ENCODE measurements around the gene DNAL1. TPM values are rescaled to one million over a fixed set of nuclear protein-coding genes. Genes with fewer than 3 reads are reported as not detected.
A peak's percentile ranks its signal among the peaks of the same experiment; 100 is the strongest.

The DNAL1 gene
- total RNA-seq (ENCODE audit: unreplicated experiment), result 13.1 TPM
- long read RNA-seq, full-length matches to known transcripts, result 3 of 5 reads
- long read RNA-seq, partial matches to known transcripts, result 1 of 5 reads
- long read RNA-seq, other reads (novel, unspliced or antisense), result 1 of 5 reads

- H3K27ac Mint-ChIP-seq (ENCODE audit: unreplicated experiment), result peak within 1 kb of the TSS; percentile 98
- H3K9me3 Mint-ChIP-seq (ENCODE audit: unreplicated experiment), result no peaks in the 10 kb centered on the region
- peak within 1 kb of the TSS; percentile 100 for H3K4me3 Mint-ChIP-seq (ENCODE audit: unreplicated experiment)
- TF ChIP-seq, protein P1, sequence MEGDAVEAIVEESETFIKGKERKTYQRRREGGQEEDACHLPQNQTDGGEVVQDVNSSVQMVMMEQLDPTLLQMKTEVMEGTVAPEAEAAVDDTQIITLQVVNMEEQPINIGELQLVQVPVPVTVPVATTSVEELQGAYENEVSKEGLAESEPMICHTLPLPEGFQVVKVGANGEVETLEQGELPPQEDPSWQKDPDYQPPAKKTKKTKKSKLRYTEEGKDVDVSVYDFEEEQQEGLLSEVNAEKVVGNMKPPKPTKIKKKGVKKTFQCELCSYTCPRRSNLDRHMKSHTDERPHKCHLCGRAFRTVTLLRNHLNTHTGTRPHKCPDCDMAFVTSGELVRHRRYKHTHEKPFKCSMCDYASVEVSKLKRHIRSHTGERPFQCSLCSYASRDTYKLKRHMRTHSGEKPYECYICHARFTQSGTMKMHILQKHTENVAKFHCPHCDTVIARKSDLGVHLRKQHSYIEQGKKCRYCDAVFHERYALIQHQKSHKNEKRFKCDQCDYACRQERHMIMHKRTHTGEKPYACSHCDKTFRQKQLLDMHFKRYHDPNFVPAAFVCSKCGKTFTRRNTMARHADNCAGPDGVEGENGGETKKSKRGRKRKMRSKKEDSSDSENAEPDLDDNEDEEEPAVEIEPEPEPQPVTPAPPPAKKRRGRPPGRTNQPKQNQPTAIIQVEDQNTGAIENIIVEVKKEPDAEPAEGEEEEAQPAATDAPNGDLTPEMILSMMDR (IDR thresholded peaks at IDR 0.05; ENCODE audit: unreplicated experiment), result no peak
- DNase-seq (ENCODE audit: low spot score), result peak; percentile 96
- H3K27me3 Mint-ChIP-seq (ENCODE audit: unreplicated experiment), result peaks cover 4% of the 10 kb centered on the region
- no peaks in the 10 kb centered on the region for H3K36me3 Mint-ChIP-seq (ENCODE audit: low read depth, unreplicated experiment)
- H3K4me1 Mint-ChIP-seq (ENCODE audit: unreplicated experiment), result peaks cover 14% of the 10 kb centered on the region
Observed at GRCh38 chr14:73644531-73645247, at the start of gene DNAL1. TSS of gene DNAL1 (plus strand) at chr14:73644986. CDS start at chr14:73645040, 54 bp downstream.

DNA sequence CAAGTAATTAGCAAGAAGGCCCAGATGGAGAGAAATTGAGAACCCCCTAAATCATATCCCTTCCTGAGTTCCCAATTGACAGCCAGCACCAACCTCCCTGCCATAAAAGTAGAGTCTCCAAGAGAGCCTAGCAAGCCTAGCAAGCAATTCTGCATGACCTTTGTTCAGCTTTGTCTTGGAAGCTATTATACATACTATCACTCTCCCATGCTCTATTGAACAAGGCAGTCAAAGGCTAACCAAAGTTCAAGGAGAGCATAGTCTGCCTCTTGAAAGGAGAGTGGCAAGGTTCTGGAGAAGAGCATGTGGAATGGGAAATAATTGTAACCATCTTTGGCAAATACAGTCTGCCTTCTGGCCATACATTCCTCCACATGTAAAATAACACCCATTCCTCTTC lies 45.3 kb upstream of the DNAL1 start:
- Mint-ChIP-seq H3K9me3 (ENCODE audit: unreplicated experiment) (no peaks in the 10 kb centered on the region), H3K4me3 (ENCODE audit: unreplicated experiment) (no peak overlapping the region), H3K27ac (ENCODE audit: unreplicated experiment) (no peak overlapping the region)

DNA sequence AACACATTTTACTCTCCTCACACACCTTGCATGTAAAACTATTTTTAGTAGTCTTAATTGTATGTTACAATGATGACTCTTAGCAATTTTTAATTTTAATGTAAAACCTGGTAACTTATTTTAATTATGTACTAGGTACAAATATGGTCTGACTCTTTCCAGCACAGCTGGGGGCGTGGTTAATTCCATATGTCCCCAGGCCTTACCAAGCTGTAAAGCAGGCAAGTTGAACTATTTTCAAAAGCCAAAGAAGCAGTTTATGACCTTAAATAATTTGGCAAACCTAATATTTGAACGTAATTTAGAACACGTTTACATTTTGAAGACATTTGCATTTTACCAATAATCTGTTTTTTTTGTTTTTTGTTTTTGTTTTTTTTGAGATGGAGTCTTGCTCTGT lies 41.8 kb upstream of the DNAL1 start:
- TF ChIP-seq, protein P1 (IDR thresholded peaks at IDR 0.05; ENCODE audit: unreplicated experiment), result no peak
- no peak for DNase-seq (ENCODE audit: low spot score)
- Mint-ChIP-seq H3K9me3 (ENCODE audit: unreplicated experiment) (no peaks in the 10 kb centered on the region), H3K27me3 (ENCODE audit: unreplicated experiment) (peaks cover 1% of the 10 kb centered on the region), H3K36me3 (ENCODE audit: low read depth, unreplicated experiment) (peaks cover 6% of the 10 kb centered on the region), H3K27ac (ENCODE audit: unreplicated experiment) (no peak overlapping the region), H3K4me1 (ENCODE audit: unreplicated experiment) (no peaks in the 10 kb centered on the region), H3K4me3 (ENCODE audit: unreplicated experiment) (no peak overlapping the region)

More for the DNA sequence above, 45.3 kb upstream of the DNAL1 start:
- H3K4me1 Mint-ChIP-seq (ENCODE audit: unreplicated experiment), result no peaks in the 10 kb centered on the region
- no peaks in the 10 kb centered on the region for H3K36me3 Mint-ChIP-seq (ENCODE audit: low read depth, unreplicated experiment)
- DNase-seq (ENCODE audit: low spot score), result no peak
- TF ChIP-seq, protein P1 (IDR thresholded peaks at IDR 0.05; ENCODE audit: unreplicated experiment), result no peak
- peaks cover 1% of the 10 kb centered on the region for H3K27me3 Mint-ChIP-seq (ENCODE audit: unreplicated experiment)

GRCh38 chr14:73606271-73606670 lies 38.5 kb upstream of the DNAL1 start:
- Mint-ChIP-seq H3K36me3 (ENCODE audit: low read depth, unreplicated experiment) (peaks cover 6% of the 10 kb centered on the region), H3K27ac (ENCODE audit: unreplicated experiment) (no peak overlapping the region), H3K9me3 (ENCODE audit: unreplicated experiment) (no peaks in the 10 kb centered on the region), H3K4me3 (ENCODE audit: unreplicated experiment) (no peak overlapping the region), H3K27me3 (ENCODE audit: unreplicated experiment) (peaks cover 1% of the 10 kb centered on the region), H3K4me1 (ENCODE audit: unreplicated experiment) (no peaks in the 10 kb centered on the region)
- no peak for DNase-seq (ENCODE audit: low spot score)
- TF ChIP-seq, protein P1 (IDR thresholded peaks at IDR 0.05; ENCODE audit: unreplicated experiment), result no peak

GRCh38 chr14:73607241-73607640 lies 37.5 kb upstream of the DNAL1 start:
- no peaks in the 10 kb centered on the region for H3K9me3 Mint-ChIP-seq (ENCODE audit: unreplicated experiment)
- peaks cover 6% of the 10 kb centered on the region for H3K36me3 Mint-ChIP-seq (ENCODE audit: low read depth, unreplicated experiment)
- H3K27me3 Mint-ChIP-seq (ENCODE audit: unreplicated experiment), result peaks cover under 1% of the 10 kb centered on the region
- no peak for DNase-seq (ENCODE audit: low spot score)
- no peaks in the 10 kb centered on the region for H3K4me1 Mint-ChIP-seq (ENCODE audit: unreplicated experiment)
- TF ChIP-seq, protein P1 (IDR thresholded peaks at IDR 0.05; ENCODE audit: unreplicated experiment), result no peak
- no peak overlapping the region for H3K4me3 Mint-ChIP-seq (ENCODE audit: unreplicated experiment)
- H3K27ac Mint-ChIP-seq (ENCODE audit: unreplicated experiment), result no peak overlapping the region

Data from endothelial cell (in vitro differentiated cells).